HepG2 (cell line): ENCODE data around the gene FLRT2. TPM values are rescaled to one million over a fixed set of nuclear protein-coding genes. Genes with fewer than 3 reads are reported as not detected.

Source experiments
- ATAC-seq: fragments of 200-7000 bp; cut with Tn5 transposase; 3 replicates; pipeline ENCODE4 v1.9.1; 2020; ENCODE audit warnings: mild to moderate bottlenecking, moderate library complexity
- BruUV-seq: library from RNA; stranded (reverse); fragments of 400-500 nt; replicated peaks from 2 replicates; lab custom pipeline; 2021; lab: Mats Ljungman, UMichigan
- CTCF ChIA-PET: fragments of 300-600 bp; formaldehyde crosslinking; extraction: SDS; loops from one replicate; lab custom pipeline; 2021; ENCODE audit warnings: low total read pairs, inconsistent platforms, low intra/inter-chr PET ratio; lab: Yijun Ruan, JAX
- POLR2A ChIA-PET: fragments of 350-600 bp; sonication (Branson Sonifier 250); formaldehyde crosslinking; loops from one replicate; lab custom pipeline; 2020; ENCODE audit warnings: antibody characterized with exemption, inconsistent platforms; lab: Yijun Ruan, JAX
- DNase-seq: peaks from one replicate; pipeline ENCODE4 v3.0.0-alpha.2; 2015; ENCODE audit warnings: low spot score
- FAIRE-seq: peaks from 3 replicates; lab custom pipeline; 2011; peaks lifted over from hg19 to GRCh38; lab: Jason Lieb, UNC
- H2AFZ ChIP-seq: one replicate; pipeline ENCODE4 v1.6.1; 2011; ENCODE audit warnings: low read length, inconsistent platforms
- H3K27ac ChIP-seq: fragments of 300-600 bp; 3 replicates; pipeline ENCODE4 v1.8.0; 2011; ENCODE audit warnings: mixed run types, mild to moderate bottlenecking, mixed read lengths, low read length, inconsistent platforms; ENCODE audit not compliant: insufficient read depth; ENCODE audit errors: extremely low read length
- H3K27me3 ChIP-seq, 2 experiments: fragments of 200-600 bp in 1 of 2; 2 replicates in 1 of 2; 3 replicates in 1 of 2; pipeline versions ENCODE4 v1.6.0 to v1.8.0; 2011; ENCODE audit warnings: low read length in 2 of 2, mild to moderate bottlenecking in 2 of 2, moderate library complexity in 2 of 2, inconsistent platforms in 1 of 2; ENCODE audit not compliant: insufficient read depth in 2 of 2, control insufficient read depth in 1 of 2
- H3K36me3 ChIP-seq, 2 experiments: fragments of 200-600 bp in 1 of 2; replicated peaks in 1 of 2; 2 replicates in 1 of 2; 3 replicates in 1 of 2; pipeline versions ENCODE4 v1.5.1 to v1.8.0; 2011; ENCODE audit warnings: low read length in 2 of 2, inconsistent platforms in 1 of 2; ENCODE audit not compliant: insufficient read depth in 2 of 2, control insufficient read depth in 1 of 2
- H3K4me1 ChIP-seq: 2 replicates; pipeline ENCODE4 v1.5.1; 2012; ENCODE audit warnings: low read length, inconsistent platforms; ENCODE audit not compliant: insufficient read depth
- H3K4me2 ChIP-seq: 2 replicates; pipeline ENCODE4 v1.6.0; 2011; ENCODE audit warnings: low read depth, low read length, inconsistent platforms
- H3K4me3 ChIP-seq, 3 experiments: fragments of 200-600 bp in 1 of 3; sonication (generic), shearing (Covaris generic) in 1 of 3; replicated peaks in 1 of 3; 2 replicates each; pipeline ENCODE4 v1.5.1; 2011 to 2016; ENCODE audit warnings: low read length in 3 of 3, inconsistent platforms in 2 of 3, low read depth in 2 of 3, mild to moderate bottlenecking in 2 of 3, control low read depth in 1 of 3, mixed read lengths in 1 of 3; ENCODE audit not compliant: insufficient read depth in 1 of 3
- H3K79me2 ChIP-seq: one replicate; pipeline ENCODE4 v1.6.1; 2011; ENCODE audit warnings: low read length, inconsistent platforms; ENCODE audit not compliant: insufficient read depth
- H3K9ac ChIP-seq: 2 replicates; pipeline ENCODE4 v1.6.0; 2011; ENCODE audit warnings: mild to moderate bottlenecking, low read depth, low read length, inconsistent platforms; ENCODE audit not compliant: insufficient read depth
- H3K9me3 ChIP-seq: 2 replicates; pipeline ENCODE4 v1.5.1; 2012; ENCODE audit warnings: mild to moderate bottlenecking, low read length
- H4K20me1 ChIP-seq: 2 replicates; pipeline ENCODE4 v1.6.0; 2011; ENCODE audit warnings: inconsistent platforms, mild to moderate bottlenecking, low read length, moderate library complexity; ENCODE audit not compliant: insufficient read depth
- ATM ChIP-seq: fragments of 450-650 bp; IDR thresholded peaks from 2 replicates; pipeline ENCODE4 v1.7.1; 2017; ENCODE audit warnings: mild to moderate bottlenecking, borderline replicate concordance
- HNRNPL ChIP-seq: fragments of 200-400 bp; formaldehyde crosslinking; IDR thresholded peaks from 2 replicates; pipeline ENCODE4 v1.6.1; 2017; ENCODE audit warnings: mild to moderate bottlenecking, low read depth, low read length
- JARID2 ChIP-seq: sonication (generic); formaldehyde crosslinking; IDR thresholded peaks from 2 replicates; pipeline ENCODE4 v1.8.1; 2023; ENCODE audit warnings: missing genetic modification reagents, inconsistent platforms; ENCODE audit not compliant: insufficient replicate concordance
- JDP2 ChIP-seq: sonication (generic); formaldehyde crosslinking; IDR thresholded peaks from 2 replicates; pipeline ENCODE4 v1.8.1; 2022; ENCODE audit warnings: missing genetic modification reagents, borderline replicate concordance
- KLF16 ChIP-seq, 2 experiments: sonication (generic) in 1 of 2; formaldehyde crosslinking in 1 of 2; IDR thresholded peaks; 2 replicates each; pipeline versions ENCODE4 v1.6.1 to v1.8.0; 2016 to 2023; ENCODE audit warnings: missing genetic modification reagents in 2 of 2, missing compliant biosample characterization in 1 of 2
- KLF6 ChIP-seq: IDR thresholded peaks from 2 replicates; pipeline ENCODE4 v1.8.0; 2016; ENCODE audit warnings: missing biosample characterization, missing genetic modification reagents
- LBX2 ChIP-seq: sonication (generic); formaldehyde crosslinking; IDR thresholded peaks from 2 replicates; pipeline ENCODE4 v1.5.0; 2020; ENCODE audit warnings: missing genetic modification reagents, mild to moderate bottlenecking, borderline replicate concordance
- MATR3 ChIP-seq: sonication (generic); formaldehyde crosslinking; IDR thresholded peaks from 2 replicates; pipeline ENCODE4 v1.4.0; 2020; ENCODE audit warnings: missing genetic modification reagents
- MZF1 ChIP-seq: sonication (generic); formaldehyde crosslinking; IDR thresholded peaks from 2 replicates; pipeline ENCODE4 v1.8.1; 2023; ENCODE audit warnings: mild to moderate bottlenecking, missing genetic modification reagents, borderline replicate concordance
- PRDM4 ChIP-seq: sonication (generic); formaldehyde crosslinking; IDR thresholded peaks from 2 replicates; pipeline ENCODE4 v1.9.0; 2021; ENCODE audit warnings: missing genetic modification reagents, borderline replicate concordance
- RFX3 ChIP-seq: IDR thresholded peaks from 2 replicates; pipeline ENCODE4 v1.6.1; 2016; ENCODE audit warnings: missing biosample characterization, missing genetic modification reagents
- SP140L ChIP-seq: sonication (generic); formaldehyde crosslinking; IDR thresholded peaks from 2 replicates; pipeline ENCODE4 v1.4.0; 2020; ENCODE audit warnings: missing genetic modification reagents, borderline replicate concordance
- THYN1 ChIP-seq: sonication (generic); formaldehyde crosslinking; IDR thresholded peaks from 2 replicates; pipeline ENCODE4 v1.8.1; 2023; ENCODE audit warnings: low read depth, mild to moderate bottlenecking, moderate library complexity, missing genetic modification reagents, borderline replicate concordance
- ZMYM4 ChIP-seq: sonication (generic); formaldehyde crosslinking; IDR thresholded peaks from 2 replicates; pipeline ENCODE4 v1.8.1; 2023; ENCODE audit warnings: mild to moderate bottlenecking, missing genetic modification reagents
- ZNF180 ChIP-seq: sonication (generic); formaldehyde crosslinking; IDR thresholded peaks from 2 replicates; pipeline ENCODE4 v1.4.0; 2020; ENCODE audit warnings: low read depth, missing genetic modification reagents, borderline replicate concordance
- ZNF24 ChIP-seq: fragments of 450-650 bp; IDR thresholded peaks from 2 replicates; pipeline ENCODE4 v1.6.1; 2017; ENCODE audit warnings: antibody characterized with exemption, mild to moderate bottlenecking
- ZNF253 ChIP-seq: sonication (generic); formaldehyde crosslinking; IDR thresholded peaks from 2 replicates; pipeline ENCODE4 v1.8.0; 2022; ENCODE audit warnings: mild to moderate bottlenecking, missing genetic modification reagents, borderline replicate concordance
- ZNF446 ChIP-seq: sonication (generic); formaldehyde crosslinking; IDR thresholded peaks from 2 replicates; pipeline ENCODE4 v1.5.0; 2020; ENCODE audit warnings: mild to moderate bottlenecking, missing genetic modification reagents
- ZNF558 ChIP-seq: sonication (generic); formaldehyde crosslinking; IDR thresholded peaks from 2 replicates; pipeline ENCODE4 v1.9.0; 2022; ENCODE audit warnings: mild to moderate bottlenecking, missing genetic modification reagents, borderline replicate concordance
- ZNF644 ChIP-seq: IDR thresholded peaks from 2 replicates; pipeline ENCODE4 v1.6.1; 2016; ENCODE audit warnings: low read depth
- ZSCAN31 ChIP-seq: sonication (generic); formaldehyde crosslinking; IDR thresholded peaks from 2 replicates; pipeline ENCODE4 v1.5.0; 2020; ENCODE audit warnings: low read depth, mild to moderate bottlenecking, missing genetic modification reagents
- WGBS: methylation state at CpG from one replicate; pipeline ENCODE4 v1.1.6; 2017; ENCODE audit warnings: low lambda C conversion rate; 5-methylcytosine and 5-hydroxymethylcytosine counted together
- in situ Hi-C: cut with HindIII; loops from 2 replicates; pipeline ENCODE4 v1.10.0; 2017; ENCODE audit warnings: low pct_unique_long_range_greater_than_20kb; ENCODE audit not compliant: extremely low pct_ligation_motif_present
- intact Hi-C: fragments of 100-400 bp; cut with micrococcal nuclease; formaldehyde crosslinking; loops from one replicate; pipeline ENCODE4 v1.10.0; 2022; ENCODE audit not compliant: unreplicated experiment
- polyA plus RNA-seq, 8 experiments: library from polyadenylated mRNA; depleted of rRNA in 3 of 8; stranded (reverse) in 7 of 8; unstranded in 1 of 8; fragments of >200 nt; fragmentation: Illumina TruSeq in 4 of 8; extraction: Trizol in 4 of 8; gene quantifications; 2 replicates each; pipeline versions ENCODE4 v1.2.1 to v1.2.3, GENCODE V29; 2011 to 2016; ENCODE audit warnings: low read depth in 4 of 8, missing spikeins in 1 of 8, mixed read lengths in 1 of 8; ENCODE audit not compliant: insufficient read depth in 1 of 8
- total RNA-seq, 5 experiments: library from RNA; depleted of rRNA; stranded (reverse); fragments of >200 nt; fragmentation: Illumina TruSeq; extraction: Trizol; gene quantifications; 2 replicates each; pipeline ENCODE4 v1.2.3, GENCODE V29; 2016; ENCODE audit warnings: low read depth in 1 of 5

FLRT2 gene
- total and polyA plus RNA-seq, 2 of the 13 experiments (the other 11 are each of a cell fraction or from before 2014, with no cell fraction given), result not detected

- TF ChIP-seq PRDM4 (CRISPR knock-in tag) (no peak), HNRNPL (no peak), JARID2 (no peak), KLF16 (CRISPR knock-in tag; IDR thresholded peaks at IDR 0.05) (no peak), ZNF253 (CRISPR knock-in tag) (no peak), MATR3 (CRISPR knock-in tag) (no peak), MZF1 (CRISPR knock-in tag) (no peak), THYN1 (CRISPR knock-in tag) (no peak), SP140L (CRISPR knock-in tag) (no peak), ZMYM4 (CRISPR knock-in tag) (no peak), KLF6 (CRISPR knock-in tag) (no peak), ZNF24 (no peak), JDP2 (no peak)
- TF ChIP-seq, all 625 proteins: peak for 0
These were observed 71.3 kb downstream of the FLRT2 start (continued) for GRCh38 chr14:85601246-85601645.

GRCh38 chr14:85601690-85602089 is 71.7 kb downstream of the FLRT2 start:
- no peak for DNase-seq
- Histone ChIP-seq H3K4me2 (no peak overlapping the region), H3K27ac (no peak overlapping the region), H3K36me3 (no peaks in the 10 kb centered on the region), H3K9me3 (peaks cover 27% of the 10 kb centered on the region; the same call in 1 of the 2 replicates), H2AFZ (no peak overlapping the region), H3K27me3 (no peaks in the 10 kb centered on the region), H3K4me1 (no peaks in the 10 kb centered on the region), H3K4me3 (no peak overlapping the region), H4K20me1 (no peaks in the 10 kb centered on the region), H3K9ac (no peak overlapping the region), H3K79me2 (no peaks in the 10 kb centered on the region)
- in situ Hi-C loops, result no loop called here
- 0% methylated on average over 1 of the region's 1 CpG for WGBS
- ChIA-PET POLR2A (no interaction called here), CTCF (no interaction called here)
- no peak for ATAC-seq
- FAIRE-seq, result no peak
- intact Hi-C loops, result no loop called here
- no peak for TF ChIP-seq LBX2 (CRISPR knock-in tag)
- no peak for TF ChIP-seq ZNF644
- TF ChIP-seq ZNF558, result no peak
- no peak for TF ChIP-seq ZNF446 (CRISPR knock-in tag)
- TF ChIP-seq ZSCAN31 (CRISPR knock-in tag), result no peak
- TF ChIP-seq ATM, result no peak
- no peak for TF ChIP-seq ZNF180
- no peak for TF ChIP-seq RFX3 (CRISPR knock-in tag)
- no TSS peak for BruUV-seq
